Skeletal muscle tissue (tissue), 4 donors: ENCODE measurements around the gene CYFIP2. TPM values are rescaled to one million over a fixed set of nuclear protein-coding genes. Genes with fewer than 3 reads are reported as not detected.

Experiments used
- H3K27ac ChIP-seq: one replicate; pipeline ENCODE4 v1.7.0; 2013; ENCODE audit warnings: mild to moderate bottlenecking, low read depth, low read length, inconsistent platforms
- H3K27me3 ChIP-seq, 3 donors: one replicate each; pipeline ENCODE4 v1.7.0; 2013; ENCODE audit warnings: low read length in 3 of 3; ENCODE audit not compliant: control insufficient read depth in 3 of 3, insufficient read depth in 3 of 3
- H3K36me3 ChIP-seq, 3 donors: one replicate each; pipeline ENCODE4 v1.7.0; 2013; ENCODE audit warnings: low read length in 3 of 3; ENCODE audit not compliant: control insufficient read depth in 3 of 3, insufficient read depth in 3 of 3
- H3K4me1 ChIP-seq, 3 donors: one replicate each; pipeline ENCODE4 v1.7.0; 2013; ENCODE audit warnings: low read length in 3 of 3, mild to moderate bottlenecking in 3 of 3; ENCODE audit not compliant: control insufficient read depth in 3 of 3, insufficient read depth in 3 of 3
- H3K4me3 ChIP-seq, 3 donors: one replicate each; pipeline ENCODE4 v1.7.0; 2013; ENCODE audit warnings: low read length in 3 of 3
- H3K9ac ChIP-seq, 3 donors: one replicate each; pipeline ENCODE4 v1.7.0; 2013; ENCODE audit warnings: low read length in 3 of 3, mild to moderate bottlenecking in 3 of 3, moderate library complexity in 2 of 3, low read depth in 1 of 3
- H3K9me3 ChIP-seq, 3 donors: one replicate each; pipeline ENCODE4 v1.7.0; 2013; ENCODE audit warnings: low read length in 3 of 3; ENCODE audit not compliant: control insufficient read depth in 3 of 3
- total RNA-seq: library from RNA; depleted of rRNA; stranded (reverse); fragments of >200 nt; gene quantifications from one replicate; pipeline ENCODE4 v1.2.3, GENCODE V29; 2014
- donor health status: Osteomylitis.

Gene CYFIP2
- total RNA-seq, 1 donor from 2014 or later = 7.8 TPM

DNA sequence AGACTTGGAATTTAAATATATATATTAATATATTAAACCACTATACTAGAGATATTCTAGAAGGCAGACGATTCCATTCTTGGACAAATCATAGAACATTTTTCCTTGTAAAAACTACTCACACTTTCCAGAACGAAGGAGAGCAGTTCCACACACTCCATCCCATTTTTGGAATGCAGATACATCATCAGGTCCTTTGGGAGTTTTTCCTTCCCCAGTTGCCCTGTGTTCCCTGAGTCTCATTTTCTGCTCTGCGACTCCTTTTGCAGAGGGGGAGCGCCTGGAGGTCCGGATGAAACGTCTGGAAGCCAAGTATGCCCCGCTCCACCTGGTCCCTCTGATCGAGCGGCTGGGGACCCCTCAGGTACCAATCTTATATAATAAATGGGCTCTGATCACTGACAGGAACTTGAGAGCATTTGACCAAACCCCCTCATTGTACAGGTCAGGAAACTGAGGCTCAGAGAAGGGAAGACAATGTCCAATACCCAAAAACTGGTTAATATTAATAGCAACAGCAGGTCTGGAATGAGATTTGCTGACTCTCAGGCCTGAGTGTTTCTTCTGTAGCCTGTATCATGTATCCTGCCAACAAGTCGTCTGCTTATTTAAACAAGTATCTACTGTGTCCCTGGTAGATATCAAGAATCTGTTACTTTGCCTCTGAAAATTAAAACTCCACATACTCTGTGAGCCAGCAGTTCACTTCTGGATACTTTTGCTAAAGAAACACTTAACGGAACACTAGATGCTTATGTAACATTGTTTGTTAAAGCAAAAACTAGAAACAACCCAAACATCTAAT is 117.3 kb downstream of the CYFIP2 start:
- H3K27ac ChIP-seq = peak overlapping the region; percentile 27
- no peaks in the 10 kb centered on the region for H3K36me3 ChIP-seq
- H3K9ac ChIP-seq = peak overlapping the region in 1 of 3 donors; percentile 34
- H3K27me3 ChIP-seq = no peaks in the 10 kb centered on the region
- H3K4me3 ChIP-seq = no peak overlapping the region
- peaks cover 9 to 18% (median 14%) of the 10 kb centered on the region in 3 donors for H3K4me1 ChIP-seq
- no peaks in the 10 kb centered on the region for H3K9me3 ChIP-seq

DNA sequence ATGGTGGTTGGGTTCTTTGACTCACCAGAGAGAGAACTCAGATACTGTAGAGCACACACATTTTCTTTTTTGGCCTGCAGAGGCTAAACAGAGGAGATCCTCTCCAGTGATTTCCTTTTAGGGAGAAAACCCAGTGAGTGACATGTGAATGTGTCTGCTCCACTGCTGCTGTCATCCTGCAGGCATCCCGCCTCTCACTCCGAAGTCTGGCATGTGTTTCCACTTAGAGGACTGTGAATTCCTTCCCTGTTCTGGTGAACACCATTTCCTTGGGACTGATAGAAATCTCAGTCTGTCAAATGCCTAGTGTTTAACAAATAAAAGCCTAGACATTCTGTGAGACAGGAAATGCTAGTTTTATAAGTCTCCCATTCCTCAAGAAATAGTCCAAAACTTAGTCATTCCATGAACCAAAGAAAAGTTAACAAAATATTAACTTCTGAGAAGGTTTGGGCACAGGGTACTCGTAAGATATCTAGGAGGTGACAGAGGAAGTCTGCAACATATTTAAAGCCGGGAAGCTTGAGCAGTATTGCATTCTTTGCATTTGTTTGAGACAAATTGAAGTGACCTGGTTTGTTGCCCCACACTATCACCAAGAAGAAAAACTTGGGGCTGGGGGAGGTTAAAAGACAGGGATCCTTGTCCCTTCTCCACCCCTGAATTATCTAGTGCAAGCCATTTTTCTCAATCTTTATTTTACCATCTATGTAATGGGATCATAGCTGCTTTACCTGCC is 119.2 kb downstream of the CYFIP2 start:
- Histone ChIP-seq H3K4me1 (peaks cover 9 to 18% (median 14%) of the 10 kb centered on the region in 3 donors), H3K9ac (peak overlapping the region in 1 of 3 donors; percentile 34), H3K9me3 (no peaks in the 10 kb centered on the region), H3K36me3 (no peaks in the 10 kb centered on the region), H3K27me3 (no peaks in the 10 kb centered on the region), H3K27ac (peak overlapping the region; percentile 31), H3K4me3 (no peak overlapping the region)

DNA sequence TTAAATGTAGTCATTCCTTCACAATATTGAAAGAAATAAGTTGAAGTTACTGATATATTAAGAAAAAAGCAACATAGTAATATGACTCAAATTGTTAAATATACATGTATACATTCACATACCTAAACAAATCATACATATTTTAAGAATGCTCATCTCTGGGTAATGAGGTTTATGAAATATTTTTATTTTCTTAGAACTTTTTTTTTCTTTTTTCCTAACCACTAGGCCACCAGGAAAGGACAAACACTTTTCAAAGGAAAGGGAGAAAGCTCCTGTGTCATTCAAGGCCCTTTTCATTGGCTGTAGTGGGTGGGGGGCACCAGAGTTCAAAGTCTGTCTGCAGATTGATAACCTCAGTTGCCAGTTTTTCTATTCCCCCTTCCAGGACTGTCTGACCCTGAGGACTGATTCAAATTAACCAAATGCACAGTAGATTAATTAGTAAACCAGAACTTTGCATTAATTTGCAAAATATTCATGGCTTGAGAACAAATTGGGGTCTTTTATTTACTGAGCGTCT is 121.2 kb downstream of the CYFIP2 start:
- peak overlapping the region; percentile 67 for H3K27ac ChIP-seq
- H3K9ac ChIP-seq = no peak overlapping the region
- H3K9me3 ChIP-seq = no peaks in the 10 kb centered on the region
- H3K4me1 ChIP-seq = peaks cover 9 to 18% (median 14%) of the 10 kb centered on the region in 3 donors
- no peaks in the 10 kb centered on the region for H3K27me3 ChIP-seq
- no peaks in the 10 kb centered on the region for H3K36me3 ChIP-seq
- no peak overlapping the region for H3K4me3 ChIP-seq

DNA sequence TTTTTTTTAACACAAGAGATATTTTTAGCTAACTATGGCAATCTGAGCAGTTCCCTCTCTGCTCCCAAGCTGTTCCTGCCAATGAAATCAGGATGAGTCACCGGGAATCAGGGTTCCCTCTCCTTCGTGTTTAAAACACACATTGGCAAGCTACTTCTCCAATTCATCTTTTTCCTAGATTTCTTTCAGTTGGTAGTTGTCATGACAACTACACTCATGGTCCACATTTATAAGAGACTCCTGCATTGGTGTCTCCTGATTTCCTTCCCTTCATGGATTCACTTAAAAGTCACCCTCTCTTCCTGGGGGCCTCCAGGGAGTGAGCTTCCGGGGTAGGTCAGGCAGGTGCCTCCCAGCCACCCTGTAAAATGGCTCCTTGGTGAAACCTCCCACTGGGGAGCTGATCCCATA is 121.8 kb downstream of the CYFIP2 start:
- H3K36me3 ChIP-seq = no peaks in the 10 kb centered on the region
- H3K9ac ChIP-seq = no peak overlapping the region
- H3K27ac ChIP-seq = peak overlapping the region; percentile 67
- peak overlapping the region in 1 of 3 donors; percentile 33 for H3K4me3 ChIP-seq
- peaks cover 9 to 18% (median 14%) of the 10 kb centered on the region in 3 donors for H3K4me1 ChIP-seq
- no peaks in the 10 kb centered on the region for H3K27me3 ChIP-seq
- H3K9me3 ChIP-seq = no peaks in the 10 kb centered on the region

DNA sequence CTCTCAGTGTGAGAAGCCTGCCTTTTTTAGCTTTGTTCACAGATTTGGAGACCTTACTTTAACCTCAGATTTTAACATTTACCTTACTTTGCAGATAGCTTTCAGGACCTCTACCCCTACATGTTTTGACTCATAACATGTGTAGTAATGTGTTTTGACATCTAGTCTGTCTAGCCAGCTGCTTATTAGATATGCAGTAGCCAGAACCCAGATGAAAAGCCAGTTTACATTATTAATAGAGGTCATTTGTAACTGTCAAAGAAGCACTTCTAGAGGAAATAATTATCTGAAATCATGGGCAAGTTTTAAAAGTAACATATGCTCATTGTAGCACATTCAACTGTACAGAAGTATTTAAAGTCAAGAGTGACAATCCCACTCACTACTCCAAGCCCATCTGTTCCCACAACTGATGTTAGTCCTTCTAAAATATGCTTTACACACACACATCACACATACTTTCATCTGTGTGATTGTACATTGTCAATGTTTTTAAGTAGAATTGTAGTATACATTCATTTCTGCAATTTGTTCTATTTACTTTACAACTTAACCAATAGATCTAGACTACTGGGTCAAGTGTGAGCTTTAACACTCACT is 122.3 kb downstream of the CYFIP2 start:
- peak overlapping the region in 1 of 3 donors; percentile 33 for H3K4me3 ChIP-seq

DNA sequence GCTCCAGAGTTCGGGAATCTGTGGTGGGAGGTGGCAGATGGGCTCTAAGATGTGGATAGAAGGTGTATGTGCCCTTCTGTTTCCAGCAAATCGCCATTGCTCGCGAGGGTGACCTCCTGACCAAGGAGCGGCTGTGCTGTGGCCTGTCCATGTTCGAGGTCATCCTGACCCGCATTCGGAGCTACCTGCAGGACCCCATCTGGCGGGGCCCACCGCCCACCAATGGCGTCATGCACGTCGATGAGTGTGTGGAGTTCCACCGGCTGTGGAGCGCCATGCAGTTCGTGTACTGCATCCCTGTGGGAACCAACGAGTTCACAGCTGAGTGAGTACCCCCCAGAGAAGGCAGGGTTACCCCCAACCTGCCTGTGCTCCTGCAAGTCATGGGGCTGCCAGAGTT is 123.2 kb downstream of the CYFIP2 start:
- H3K9me3 ChIP-seq = no peaks in the 10 kb centered on the region

More for the DNA sequence above, 122.3 kb downstream of the CYFIP2 start:
- Histone ChIP-seq H3K9ac (no peak overlapping the region), H3K27ac (peak overlapping the region; percentile 67), H3K36me3 (no peaks in the 10 kb centered on the region), H3K4me1 (peaks cover 9 to 16% (median 14%) of the 10 kb centered on the region in 3 donors), H3K9me3 (no peaks in the 10 kb centered on the region), H3K27me3 (no peaks in the 10 kb centered on the region)

DNA sequence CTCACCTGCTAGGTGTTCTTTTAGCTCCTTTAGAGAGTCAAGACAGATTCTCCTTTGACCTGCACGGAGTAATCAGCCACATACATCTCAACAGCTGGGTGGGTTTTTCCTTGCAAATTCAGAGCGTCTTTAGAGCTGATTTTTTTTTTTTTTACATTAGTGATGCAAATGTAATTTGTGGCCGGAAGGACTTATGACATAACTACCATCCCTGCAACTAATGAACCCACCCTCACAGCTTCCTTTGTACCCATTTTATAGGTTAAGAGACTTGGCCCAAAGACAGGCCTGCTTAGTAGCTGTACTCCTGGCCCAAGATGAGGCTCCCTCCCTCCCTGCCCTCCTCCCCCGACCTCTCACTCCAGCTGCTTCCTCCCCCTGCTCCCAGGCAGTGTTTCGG is 124.2 kb downstream of the CYFIP2 start:
- H3K36me3 ChIP-seq = no peaks in the 10 kb centered on the region
- H3K9me3 ChIP-seq = no peaks in the 10 kb centered on the region
- H3K4me3 ChIP-seq = no peak overlapping the region
- no peak overlapping the region for H3K27ac ChIP-seq
- H3K27me3 ChIP-seq = no peaks in the 10 kb centered on the region
- no peak overlapping the region for H3K9ac ChIP-seq
- peaks cover 8 to 12% (median 9%) of the 10 kb centered on the region in 3 donors for H3K4me1 ChIP-seq

More for the DNA sequence above, 123.2 kb downstream of the CYFIP2 start:
- Histone ChIP-seq H3K4me3 (no peak overlapping the region), H3K4me1 (peaks cover 8 to 14% (median 9%) of the 10 kb centered on the region in 3 donors), H3K9ac (no peak overlapping the region), H3K27me3 (no peaks in the 10 kb centered on the region), H3K36me3 (no peaks in the 10 kb centered on the region), H3K27ac (no peak overlapping the region)

DNA sequence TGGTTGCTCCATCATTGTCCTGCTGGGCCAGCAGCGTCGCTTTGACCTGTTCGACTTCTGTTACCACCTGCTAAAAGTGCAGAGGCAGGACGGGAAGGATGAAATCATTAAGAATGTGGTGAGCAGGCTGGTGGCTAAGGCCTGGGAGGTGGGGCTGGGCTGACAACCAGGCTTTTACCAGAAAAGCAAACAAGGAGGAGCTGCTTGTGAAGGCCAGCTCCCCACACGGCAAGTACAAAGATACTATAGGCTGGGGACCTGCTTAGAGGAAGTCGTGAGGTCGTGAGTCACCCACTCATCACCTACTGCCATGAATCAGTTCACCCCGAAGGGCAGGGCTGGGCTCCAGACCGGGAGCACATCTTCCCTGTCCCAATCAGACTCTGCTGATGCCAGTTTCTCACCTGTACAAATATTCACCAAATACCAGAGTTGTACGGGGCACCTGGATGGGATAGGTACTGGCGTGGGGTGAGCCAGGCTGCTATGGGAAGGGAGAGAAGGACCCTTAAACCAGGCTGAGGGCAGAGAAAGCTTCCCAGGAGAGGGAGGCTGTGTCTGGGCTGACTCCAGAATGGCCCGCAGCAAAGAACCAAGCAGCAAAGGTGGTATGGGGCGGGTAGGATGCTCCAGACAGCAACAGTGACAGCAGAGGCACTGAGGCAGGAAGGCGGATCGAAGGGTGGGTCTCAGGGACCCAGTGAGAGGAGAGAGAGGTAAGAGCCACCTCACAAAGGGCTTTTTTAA is 124.8 kb downstream of the CYFIP2 start:
- Histone ChIP-seq H3K36me3 (no peaks in the 10 kb centered on the region), H3K9me3 (no peaks in the 10 kb centered on the region), H3K4me3 (no peak overlapping the region), H3K4me1 (peaks cover 7 to 10% (median 9%) of the 10 kb centered on the region in 3 donors), H3K27ac (no peak overlapping the region), H3K27me3 (no peaks in the 10 kb centered on the region), H3K9ac (no peak overlapping the region)

DNA sequence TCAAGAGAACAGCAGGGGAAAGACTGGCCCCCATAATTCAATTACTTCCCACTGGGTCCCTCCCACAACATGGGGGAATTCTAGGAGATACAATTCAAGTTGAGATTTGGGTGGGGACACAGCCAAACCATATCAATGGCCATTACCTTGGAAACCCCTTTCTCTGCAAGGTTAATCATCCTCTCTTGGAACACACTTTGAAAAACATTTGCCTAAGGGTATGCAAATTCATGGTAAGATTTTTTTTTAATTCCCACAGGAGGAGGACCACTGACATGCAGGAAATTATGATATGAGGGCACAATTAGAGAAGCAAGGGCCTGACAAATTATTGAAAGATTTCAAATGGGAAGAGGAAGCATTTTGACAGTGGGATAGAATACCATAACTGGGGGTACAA is 132.4 kb downstream of the CYFIP2 start:
- Histone ChIP-seq H3K4me1 (no peaks in the 10 kb centered on the region), H3K9me3 (no peaks in the 10 kb centered on the region), H3K27ac (no peak overlapping the region), H3K27me3 (no peaks in the 10 kb centered on the region), H3K4me3 (no peak overlapping the region), H3K36me3 (no peaks in the 10 kb centered on the region), H3K9ac (no peak overlapping the region)
